Ovary (tissue), 3 donors: ENCODE results near the gene TBCK.

ENCODE experiments used
- EP300 ChIP-seq: sonication (generic); formaldehyde crosslinking; IDR thresholded peaks from one replicate; pipeline ENCODE4 v1.6.1; 2017; ENCODE audit warnings: antibody characterized with exemption
- TF ChIP-seq, protein P1 (sequence below), 3 donors: fragments of 450-650 bp in 2 of 3; fragments of 200-600 bp in 1 of 3; IDR thresholded peaks; one replicate each; pipeline versions ENCODE4 v1.5.1 to v1.8.0; 2016 to 2022; ENCODE audit warnings: antibody characterized with exemption in 3 of 3, mild to moderate bottlenecking in 1 of 3
- donor health status: DM: no; HTN: no; CAD: no.

DNA sequence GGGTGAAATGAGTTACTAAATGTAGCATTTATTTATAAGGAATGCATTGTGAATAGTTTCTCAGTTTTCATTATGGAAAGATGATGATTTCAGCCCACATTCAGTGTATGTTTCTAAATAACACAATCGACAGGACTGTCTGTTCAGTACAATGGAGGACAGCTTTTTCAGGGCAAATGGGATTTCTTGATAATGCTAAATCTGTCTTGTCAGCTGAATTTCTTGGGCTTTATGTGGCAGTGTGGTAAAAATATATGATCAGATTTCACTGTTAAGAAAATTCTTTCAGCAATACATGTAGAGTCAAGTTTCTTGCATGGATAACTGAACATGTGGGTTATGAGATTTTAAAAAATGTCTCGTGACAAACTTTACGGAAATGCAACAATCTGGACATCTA lies 269.9 kb downstream of the TBCK start:
- TF ChIP-seq, protein P1, sequence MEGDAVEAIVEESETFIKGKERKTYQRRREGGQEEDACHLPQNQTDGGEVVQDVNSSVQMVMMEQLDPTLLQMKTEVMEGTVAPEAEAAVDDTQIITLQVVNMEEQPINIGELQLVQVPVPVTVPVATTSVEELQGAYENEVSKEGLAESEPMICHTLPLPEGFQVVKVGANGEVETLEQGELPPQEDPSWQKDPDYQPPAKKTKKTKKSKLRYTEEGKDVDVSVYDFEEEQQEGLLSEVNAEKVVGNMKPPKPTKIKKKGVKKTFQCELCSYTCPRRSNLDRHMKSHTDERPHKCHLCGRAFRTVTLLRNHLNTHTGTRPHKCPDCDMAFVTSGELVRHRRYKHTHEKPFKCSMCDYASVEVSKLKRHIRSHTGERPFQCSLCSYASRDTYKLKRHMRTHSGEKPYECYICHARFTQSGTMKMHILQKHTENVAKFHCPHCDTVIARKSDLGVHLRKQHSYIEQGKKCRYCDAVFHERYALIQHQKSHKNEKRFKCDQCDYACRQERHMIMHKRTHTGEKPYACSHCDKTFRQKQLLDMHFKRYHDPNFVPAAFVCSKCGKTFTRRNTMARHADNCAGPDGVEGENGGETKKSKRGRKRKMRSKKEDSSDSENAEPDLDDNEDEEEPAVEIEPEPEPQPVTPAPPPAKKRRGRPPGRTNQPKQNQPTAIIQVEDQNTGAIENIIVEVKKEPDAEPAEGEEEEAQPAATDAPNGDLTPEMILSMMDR (IDR thresholded peaks at IDR 0.05), result no peak
- TF ChIP-seq EP300, result no peak
